H1 (cell line): ENCODE measurements around the gene CAPS. TPM values are rescaled to one million over a fixed set of nuclear protein-coding genes. Genes with fewer than 3 reads are reported as not detected.

Source experiments
- ATF2 ChIP-seq: IDR thresholded peaks from 2 replicates; pipeline ENCODE4 v1.6.1; 2012; ENCODE audit warnings: low read length, inconsistent platforms
- BACH1 ChIP-seq: IDR thresholded peaks from 2 replicates; pipeline ENCODE4 v1.6.1; 2012; ENCODE audit warnings: low read length, improper control_type of control experiment
- BCL11A ChIP-seq, 2 experiments: IDR thresholded peaks; one replicate each; pipeline ENCODE4 v1.6.1; 2011; ENCODE audit warnings: low read depth in 2 of 2, low read length in 2 of 2, mild to moderate bottlenecking in 2 of 2
- BRCA1 ChIP-seq: IDR thresholded peaks from 2 replicates; pipeline ENCODE4 v1.6.1; 2012; ENCODE audit warnings: low read depth, low read length, improper control_type of control experiment
- CHD7 ChIP-seq: fragments of 300-600 bp; sonication (generic); IDR thresholded peaks from 2 replicates; pipeline ENCODE4 v1.7.1; 2012; ENCODE audit warnings: low read length, moderate library complexity, mild to moderate bottlenecking, inconsistent platforms; ENCODE audit not compliant: insufficient replicate concordance
- CREB1 ChIP-seq: IDR thresholded peaks from 2 replicates; pipeline ENCODE4 v1.6.1; 2012; ENCODE audit warnings: inconsistent platforms
- JUN ChIP-seq: IDR thresholded peaks from 2 replicates; pipeline ENCODE4 v1.6.1; 2011; ENCODE audit warnings: low read depth, mild to moderate bottlenecking, improper control_type of control experiment, low read length
- SAP30 ChIP-seq: fragments of 300-600 bp; sonication (generic); IDR thresholded peaks from 2 replicates; pipeline ENCODE4 v1.7.1; 2012; ENCODE audit warnings: low read length, moderate library complexity, mild to moderate bottlenecking, inconsistent platforms; ENCODE audit not compliant: insufficient read depth, insufficient replicate concordance
- SRF ChIP-seq: IDR thresholded peaks from 2 replicates; pipeline ENCODE4 v1.6.1; 2011; ENCODE audit warnings: mild to moderate bottlenecking, low read depth, low read length, moderate library complexity
- polyA plus RNA-seq, 7 experiments: library from polyadenylated mRNA; depleted of rRNA in 3 of 7; stranded (reverse) in 5 of 7; unstranded in 2 of 7; fragments of >200 nt in 5 of 7; fragments of 200-250 nt in 2 of 7; gene quantifications; 1 replicate in 5 of 7; 2 replicates in 1 of 7; 4 replicates in 1 of 7; pipeline versions ENCODE4 v1.2.1 to v1.2.3, GENCODE V29; 2011 to 2013; ENCODE audit warnings: missing spikeins in 2 of 7, mixed read lengths in 2 of 7
- total RNA-seq: library from RNA; stranded (reverse); fragmentation: NEBNext Ultra II Directional; extraction: Animal tissue kit (Norgen Biotek cat#: 25700); gene quantifications from 2 replicates; pipeline ENCODE4 v1.2.1, GENCODE V29; 2021

CAPS gene
- total and polyA plus RNA-seq, 2 of the 8 experiments (the other 6 are each of a cell fraction or from before 2014, with no cell fraction given) = 2.1 to 2.4 TPM

- no peak for TF ChIP-seq CHD7
- TF ChIP-seq SRF = no peak
- no peak for TF ChIP-seq BACH1
- TF ChIP-seq BCL11A (IDR thresholded peaks at IDR 0.05; ENCODE audit: low read depth in 2 of 2, low read length in 2 of 2) = no peak
- no peak for TF ChIP-seq SAP30
- TF ChIP-seq CREB1 = no peak
- TF ChIP-seq JUN = no peak
- no peak for TF ChIP-seq ATF2
- no peak for TF ChIP-seq BRCA1
These were observed 18.7 kb downstream of the CAPS start (continued) for GRCh38 chr19:5932609-5933262.
